Stimulated activated naive CD8-positive, alpha-beta T cell treated with anti-CD3 and anti-CD28 coated beads, Interleukin-15, Interleukin-2, amounts not matched to agents 100 ng/mL and 50 ng/mL, for 24 hours (primary cell): ENCODE results near the gene IER5L.
"Not testable (repeated sequence)": the region's sequence is repeated elsewhere in the genome, so short reads cannot be mapped to it uniquely, and the experiment has no call there.

Experiments used
- H3K27ac Mint-ChIP-seq: one replicate; pipeline ENCODE4 v1.8.0; 2021; ENCODE audit warnings: mild to moderate bottlenecking, mixed read lengths
- H3K27me3 Mint-ChIP-seq: one replicate; pipeline ENCODE4 v1.8.0; 2021; ENCODE audit warnings: mixed read lengths
- H3K36me3 Mint-ChIP-seq: one replicate; pipeline ENCODE4 v1.8.0; 2021; ENCODE audit warnings: low read depth, mixed read lengths
- H3K4me1 Mint-ChIP-seq: one replicate; pipeline ENCODE4 v1.8.0; 2021; ENCODE audit warnings: low read depth, mixed read lengths
- H3K4me3 Mint-ChIP-seq: one replicate; pipeline ENCODE4 v1.8.0; 2021; ENCODE audit warnings: mild to moderate bottlenecking, mixed read lengths
- H3K9me3 Mint-ChIP-seq: one replicate; pipeline ENCODE4 v1.8.0; 2021; ENCODE audit warnings: mixed read lengths

IER5L gene

GRCh38 chr9:129164246-129164930 is 13.7 kb downstream of the IER5L start:
- Mint-ChIP-seq H3K4me3 (no peak overlapping the region), H3K36me3 (no peaks in the 10 kb centered on the region), H3K4me1 (peaks cover 16% of the 10 kb centered on the region), H3K27ac (no peak overlapping the region), H3K27me3 (no peaks in the 10 kb centered on the region), H3K9me3 (no peaks in the 10 kb centered on the region)

- no peaks in the 10 kb centered on the region for H3K36me3 Mint-ChIP-seq
- H3K27me3 Mint-ChIP-seq: no peaks in the 10 kb centered on the region
- H3K4me1 Mint-ChIP-seq: peaks cover 16% of the 10 kb centered on the region
- H3K4me3 Mint-ChIP-seq: no peak overlapping the region
- no peak overlapping the region for H3K27ac Mint-ChIP-seq
- no peaks in the 10 kb centered on the region for H3K9me3 Mint-ChIP-seq
Measured at GRCh38 chr9:129163753-129164152, 14.3 kb downstream of the IER5L start.

- H3K9me3 Mint-ChIP-seq, H3K36me3 Mint-ChIP-seq, H3K27me3 Mint-ChIP-seq, H3K4me3 Mint-ChIP-seq, H3K27ac Mint-ChIP-seq: not testable (repeated sequence)
- peaks cover 16% of the 10 kb centered on the region for H3K4me1 Mint-ChIP-seq
Measured at GRCh38 chr9:129163198-129163670, 14.8 kb downstream of the IER5L start.

- Mint-ChIP-seq H3K36me3 (no peaks in the 10 kb centered on the region), H3K4me3 (no peak overlapping the region), H3K27me3 (no peaks in the 10 kb centered on the region), H3K4me1 (peaks cover 10% of the 10 kb centered on the region), H3K9me3 (no peaks in the 10 kb centered on the region), H3K27ac (no peak overlapping the region)
Measured at GRCh38 chr9:129162497-129163197, 15.4 kb downstream of the IER5L start.

- Mint-ChIP-seq H3K27me3 (no peaks in the 10 kb centered on the region), H3K4me1 (no peaks in the 10 kb centered on the region), H3K27ac (no peak overlapping the region), H3K9me3 (no peaks in the 10 kb centered on the region), H3K4me3 (no peak overlapping the region), H3K36me3 (no peaks in the 10 kb centered on the region)
Measured at GRCh38 chr9:129161534-129161837, 16.6 kb downstream of the IER5L start.

GRCh38 chr9:129160712-129161533 is 17.1 kb downstream of the IER5L start:
- H3K36me3 Mint-ChIP-seq: no peaks in the 10 kb centered on the region
- no peak overlapping the region for H3K27ac Mint-ChIP-seq
- H3K4me3 Mint-ChIP-seq: no peak overlapping the region
- H3K9me3 Mint-ChIP-seq: no peaks in the 10 kb centered on the region
- no peaks in the 10 kb centered on the region for H3K27me3 Mint-ChIP-seq
- no peaks in the 10 kb centered on the region for H3K4me1 Mint-ChIP-seq

- H3K9me3 Mint-ChIP-seq: no peaks in the 10 kb centered on the region
- H3K27me3 Mint-ChIP-seq: no peaks in the 10 kb centered on the region
- no peak overlapping the region for H3K4me3 Mint-ChIP-seq
- H3K36me3 Mint-ChIP-seq: no peaks in the 10 kb centered on the region
- no peaks in the 10 kb centered on the region for H3K4me1 Mint-ChIP-seq
- no peak overlapping the region for H3K27ac Mint-ChIP-seq
Measured at GRCh38 chr9:129156163-129156562, 21.9 kb downstream of the IER5L start.

- Mint-ChIP-seq H3K4me3 (no peak overlapping the region), H3K36me3 (no peaks in the 10 kb centered on the region), H3K27ac (no peak overlapping the region), H3K9me3 (no peaks in the 10 kb centered on the region), H3K27me3 (no peaks in the 10 kb centered on the region), H3K4me1 (no peaks in the 10 kb centered on the region)
Measured at GRCh38 chr9:129154866-129155477, 23.1 kb downstream of the IER5L start.

GRCh38 chr9:129151469-129151868 is 26.6 kb downstream of the IER5L start:
- H3K9me3 Mint-ChIP-seq: no peaks in the 10 kb centered on the region
- no peaks in the 10 kb centered on the region for H3K27me3 Mint-ChIP-seq
- H3K36me3 Mint-ChIP-seq: no peaks in the 10 kb centered on the region
- no peak overlapping the region for H3K27ac Mint-ChIP-seq
- no peak overlapping the region for H3K4me3 Mint-ChIP-seq
- H3K4me1 Mint-ChIP-seq: peaks cover 3% of the 10 kb centered on the region

- H3K9me3 Mint-ChIP-seq: no peaks in the 10 kb centered on the region
- peaks cover 3% of the 10 kb centered on the region for H3K4me1 Mint-ChIP-seq
- H3K27me3 Mint-ChIP-seq: no peaks in the 10 kb centered on the region
- no peak overlapping the region for H3K4me3 Mint-ChIP-seq
- H3K27ac Mint-ChIP-seq: no peak overlapping the region
- no peaks in the 10 kb centered on the region for H3K36me3 Mint-ChIP-seq
Measured at GRCh38 chr9:129150672-129151211, 27.3 kb downstream of the IER5L start.

- no peaks in the 10 kb centered on the region for H3K36me3 Mint-ChIP-seq
- H3K4me1 Mint-ChIP-seq: peaks cover 3% of the 10 kb centered on the region
- no peaks in the 10 kb centered on the region for H3K9me3 Mint-ChIP-seq
- no peak overlapping the region for H3K4me3 Mint-ChIP-seq
- no peaks in the 10 kb centered on the region for H3K27me3 Mint-ChIP-seq
- no peak overlapping the region for H3K27ac Mint-ChIP-seq
Measured at GRCh38 chr9:129150122-129150521, 27.9 kb downstream of the IER5L start.

GRCh38 chr9:129149442-129149841 is 28.6 kb downstream of the IER5L start:
- H3K36me3 Mint-ChIP-seq: no peaks in the 10 kb centered on the region
- no peak overlapping the region for H3K4me3 Mint-ChIP-seq
- no peaks in the 10 kb centered on the region for H3K27me3 Mint-ChIP-seq
- peaks cover 3% of the 10 kb centered on the region for H3K4me1 Mint-ChIP-seq
- H3K9me3 Mint-ChIP-seq: no peaks in the 10 kb centered on the region
- H3K27ac Mint-ChIP-seq: no peak overlapping the region

GRCh38 chr9:129148463-129149204 is 29.4 kb downstream of the IER5L start:
- Mint-ChIP-seq H3K36me3 (peaks cover 6% of the 10 kb centered on the region), H3K9me3 (no peaks in the 10 kb centered on the region), H3K4me1 (peaks cover 8% of the 10 kb centered on the region), H3K4me3 (no peak overlapping the region), H3K27ac (no peak overlapping the region), H3K27me3 (no peaks in the 10 kb centered on the region)

- Mint-ChIP-seq H3K4me3 (no peak overlapping the region), H3K27ac (no peak overlapping the region), H3K9me3 (no peaks in the 10 kb centered on the region), H3K36me3 (peaks cover 11% of the 10 kb centered on the region), H3K4me1 (peaks cover 24% of the 10 kb centered on the region), H3K27me3 (no peaks in the 10 kb centered on the region)
Measured at GRCh38 chr9:129146441-129146941, 31.6 kb downstream of the IER5L start.
